Neutrophil (primary cell): ENCODE results near the gene PRR9.

ENCODE experiments used
- H3K27ac ChIP-seq: fragments of 200-600 bp; sonication (generic); 2 replicates; pipeline ENCODE4 v1.5.1; 2016; ENCODE audit warnings: mild to moderate bottlenecking, moderate library complexity
- H3K27me3 ChIP-seq: fragments of 200-600 bp; sonication (generic); 2 replicates; pipeline ENCODE4 v1.6.0; 2016; ENCODE audit warnings: mild to moderate bottlenecking
- H3K36me3 ChIP-seq: fragments of 200-600 bp; sonication (generic); 2 replicates; pipeline ENCODE4 v1.5.1; 2017
- H3K4me1 ChIP-seq, 2 experiments: fragments of 200-600 bp in 1 of 2; sonication (generic) in 1 of 2; 1 replicate in 1 of 2; 2 replicates in 1 of 2; pipeline versions ENCODE4 v1.5.1 to v1.6.1; 2013 to 2016; ENCODE audit warnings: low read depth in 1 of 2, low read length in 1 of 2, mild to moderate bottlenecking in 1 of 2, moderate library complexity in 1 of 2; ENCODE audit not compliant: control insufficient read depth in 1 of 2, insufficient read depth in 1 of 2
- H3K4me3 ChIP-seq, 2 experiments: fragments of 200-600 bp in 1 of 2; sonication (generic) in 1 of 2; 1 replicate in 1 of 2; 2 replicates in 1 of 2; pipeline ENCODE4 v1.5.1; 2013 to 2016; ENCODE audit warnings: low read depth in 1 of 2, low read length in 1 of 2, mild to moderate bottlenecking in 1 of 2, moderate library complexity in 1 of 2
- H3K9me3 ChIP-seq: fragments of 200-600 bp; sonication (generic); 2 replicates; pipeline ENCODE4 v1.5.1; 2016
- TF ChIP-seq, protein P1 (sequence below): fragments of 200-600 bp; sonication (generic); IDR thresholded peaks from 2 replicates; pipeline ENCODE4 v1.5.1; 2016; ENCODE audit warnings: antibody characterized with exemption

PRR9 gene

DNA sequence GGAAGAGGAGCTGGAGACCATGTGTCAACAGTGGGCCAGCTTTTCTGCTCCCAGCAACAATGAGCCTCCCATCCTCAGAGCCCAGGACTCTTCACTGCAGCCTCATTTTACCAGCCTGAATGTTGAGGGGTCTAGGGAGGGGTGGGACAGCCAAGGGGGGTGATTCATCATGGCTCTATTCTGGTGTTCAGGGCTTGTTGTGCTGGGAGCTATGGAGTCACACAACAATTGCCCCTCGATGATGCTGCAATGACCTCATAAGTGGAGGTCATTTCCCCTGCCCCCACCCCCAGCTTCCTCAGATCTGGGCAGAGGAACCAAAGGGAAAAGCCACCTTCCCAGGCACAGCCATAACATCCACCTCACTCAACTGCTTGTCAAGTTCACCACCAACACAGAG lies 14.3 kb upstream of the PRR9 start, which contains the start of gene LELP1:
LELP1 (plus strand) TSS at position 301 of the 400 bp plus-strand sequence. CDS start 1,278 bp downstream, outside the sequence.
- TF ChIP-seq, protein P1, sequence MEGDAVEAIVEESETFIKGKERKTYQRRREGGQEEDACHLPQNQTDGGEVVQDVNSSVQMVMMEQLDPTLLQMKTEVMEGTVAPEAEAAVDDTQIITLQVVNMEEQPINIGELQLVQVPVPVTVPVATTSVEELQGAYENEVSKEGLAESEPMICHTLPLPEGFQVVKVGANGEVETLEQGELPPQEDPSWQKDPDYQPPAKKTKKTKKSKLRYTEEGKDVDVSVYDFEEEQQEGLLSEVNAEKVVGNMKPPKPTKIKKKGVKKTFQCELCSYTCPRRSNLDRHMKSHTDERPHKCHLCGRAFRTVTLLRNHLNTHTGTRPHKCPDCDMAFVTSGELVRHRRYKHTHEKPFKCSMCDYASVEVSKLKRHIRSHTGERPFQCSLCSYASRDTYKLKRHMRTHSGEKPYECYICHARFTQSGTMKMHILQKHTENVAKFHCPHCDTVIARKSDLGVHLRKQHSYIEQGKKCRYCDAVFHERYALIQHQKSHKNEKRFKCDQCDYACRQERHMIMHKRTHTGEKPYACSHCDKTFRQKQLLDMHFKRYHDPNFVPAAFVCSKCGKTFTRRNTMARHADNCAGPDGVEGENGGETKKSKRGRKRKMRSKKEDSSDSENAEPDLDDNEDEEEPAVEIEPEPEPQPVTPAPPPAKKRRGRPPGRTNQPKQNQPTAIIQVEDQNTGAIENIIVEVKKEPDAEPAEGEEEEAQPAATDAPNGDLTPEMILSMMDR: no peak
- Histone ChIP-seq H3K4me3 (no peak within 1 kb of the TSS), H3K27me3 (peaks cover 59% of the 10 kb centered on the region), H3K4me1 (no peaks in the 10 kb centered on the region), H3K27ac (no peak within 1 kb of the TSS), H3K36me3 (no peaks in the 10 kb centered on the region), H3K9me3 (no peaks in the 10 kb centered on the region)

DNA sequence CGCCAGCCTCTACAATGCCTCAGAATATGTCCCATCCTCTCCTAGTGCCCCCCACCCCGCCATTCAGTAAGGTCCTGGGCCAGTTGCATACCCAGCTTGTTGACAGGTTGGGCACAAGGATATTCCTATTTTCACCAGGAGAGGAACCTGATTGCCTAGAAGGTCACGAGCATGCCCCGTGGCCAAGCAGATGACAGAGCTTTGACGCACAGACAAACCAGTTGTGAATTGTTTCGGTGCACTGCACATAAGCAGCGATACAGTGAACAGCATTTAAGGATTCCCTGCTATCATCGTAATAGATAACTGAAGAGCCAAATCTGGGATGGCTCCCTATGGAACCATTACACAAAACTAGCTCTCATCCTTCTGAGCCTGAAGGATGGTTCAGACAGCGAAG lies 10.8 kb upstream of the PRR9 start:
- peaks cover 80% of the 10 kb centered on the region for H3K27me3 ChIP-seq
- H3K4me1 ChIP-seq: no peaks in the 10 kb centered on the region
- no peak overlapping the region for H3K27ac ChIP-seq
- TF ChIP-seq, protein P1: no peak
- H3K36me3 ChIP-seq: no peaks in the 10 kb centered on the region
- no peaks in the 10 kb centered on the region for H3K9me3 ChIP-seq
- no peak overlapping the region for H3K4me3 ChIP-seq

DNA sequence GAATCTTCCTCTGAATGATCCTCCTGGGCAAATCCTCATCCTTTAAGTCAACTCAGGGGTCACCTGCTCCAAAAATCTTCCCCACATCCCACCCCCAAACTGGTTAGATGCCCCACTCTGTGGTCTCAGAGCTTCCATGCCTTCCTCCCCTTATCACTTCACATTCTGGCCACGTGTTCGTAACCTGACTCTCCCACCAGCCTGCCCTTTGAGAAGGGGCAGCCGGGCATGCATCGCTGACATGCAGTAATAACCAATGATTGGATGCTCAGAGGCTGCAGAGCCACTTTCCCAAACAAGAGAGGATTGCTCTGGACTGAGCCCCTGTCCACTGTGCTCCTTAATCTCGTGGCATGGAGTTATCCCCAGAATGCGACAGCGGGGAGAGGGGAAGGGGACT lies 7.2 kb upstream of the PRR9 start:
- TF ChIP-seq, protein P1: no peak
- H3K9me3 ChIP-seq: no peaks in the 10 kb centered on the region
- no peaks in the 10 kb centered on the region for H3K36me3 ChIP-seq
- H3K27ac ChIP-seq: no peak overlapping the region
- H3K4me3 ChIP-seq: no peak overlapping the region
- peaks cover 80% of the 10 kb centered on the region for H3K27me3 ChIP-seq
- H3K4me1 ChIP-seq: no peaks in the 10 kb centered on the region

DNA sequence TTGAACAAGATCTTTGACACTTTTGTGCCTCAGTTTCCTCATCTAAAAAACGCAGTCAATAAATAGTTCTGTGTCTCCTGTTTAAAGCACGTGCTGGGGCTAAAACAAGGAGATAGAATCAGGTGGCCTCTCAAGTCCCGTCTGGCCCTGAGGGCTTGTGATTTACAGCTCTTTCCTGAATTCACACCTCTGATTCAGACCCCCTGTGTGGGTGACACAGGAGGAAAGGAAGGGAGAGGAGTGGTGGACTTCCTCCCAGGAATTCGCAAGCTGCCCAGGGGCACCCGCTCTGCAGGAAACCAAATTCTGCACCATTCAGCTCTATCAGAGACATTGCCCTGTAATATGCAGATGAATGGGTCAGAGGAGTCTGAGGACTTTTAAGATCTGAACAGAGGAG lies 5.2 kb upstream of the PRR9 start:
- Histone ChIP-seq H3K9me3 (no peaks in the 10 kb centered on the region), H3K4me1 (no peaks in the 10 kb centered on the region), H3K36me3 (no peaks in the 10 kb centered on the region), H3K27me3 (peaks cover 82% of the 10 kb centered on the region), H3K4me3 (no peak overlapping the region), H3K27ac (no peak overlapping the region)
- TF ChIP-seq, protein P1: no peak

DNA sequence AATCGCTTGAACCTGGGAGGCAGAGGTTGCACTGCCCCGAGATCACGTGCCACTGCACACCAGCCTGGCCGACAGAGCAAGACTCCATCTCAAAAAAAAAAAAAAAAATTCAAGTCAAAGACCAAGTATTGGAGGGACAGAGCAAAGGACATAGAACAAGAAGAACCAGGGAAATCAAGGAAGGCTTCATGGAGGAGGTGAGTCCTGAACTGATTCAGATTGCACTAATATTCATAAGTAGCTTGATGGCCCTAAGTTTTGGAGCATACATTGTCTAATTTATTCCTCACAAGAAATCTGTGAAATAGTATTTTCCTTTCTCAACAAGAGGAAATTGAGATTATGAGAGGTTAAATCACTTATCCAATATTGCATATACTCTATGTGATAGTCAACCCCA lies 3.9 kb upstream of the PRR9 start:
- H3K9me3 ChIP-seq: no peaks in the 10 kb centered on the region
- no peak overlapping the region for H3K27ac ChIP-seq
- TF ChIP-seq, protein P1: no peak
- no peaks in the 10 kb centered on the region for H3K4me1 ChIP-seq
- peaks cover 89% of the 10 kb centered on the region for H3K27me3 ChIP-seq
- H3K36me3 ChIP-seq: no peaks in the 10 kb centered on the region
- no peak overlapping the region for H3K4me3 ChIP-seq
